ENCODE measurements around the gene SOX15. TPM values are rescaled to one million over a fixed set of nuclear protein-coding genes. Genes with fewer than 3 reads are reported as not detected.
A peak's percentile ranks its signal among the peaks of the same experiment; 100 is the strongest.

The SOX15 gene
- total RNA-seq, 4 donors from 2014 or later: 2.3 to 4.3 TPM; not detected in 2

DNA sequence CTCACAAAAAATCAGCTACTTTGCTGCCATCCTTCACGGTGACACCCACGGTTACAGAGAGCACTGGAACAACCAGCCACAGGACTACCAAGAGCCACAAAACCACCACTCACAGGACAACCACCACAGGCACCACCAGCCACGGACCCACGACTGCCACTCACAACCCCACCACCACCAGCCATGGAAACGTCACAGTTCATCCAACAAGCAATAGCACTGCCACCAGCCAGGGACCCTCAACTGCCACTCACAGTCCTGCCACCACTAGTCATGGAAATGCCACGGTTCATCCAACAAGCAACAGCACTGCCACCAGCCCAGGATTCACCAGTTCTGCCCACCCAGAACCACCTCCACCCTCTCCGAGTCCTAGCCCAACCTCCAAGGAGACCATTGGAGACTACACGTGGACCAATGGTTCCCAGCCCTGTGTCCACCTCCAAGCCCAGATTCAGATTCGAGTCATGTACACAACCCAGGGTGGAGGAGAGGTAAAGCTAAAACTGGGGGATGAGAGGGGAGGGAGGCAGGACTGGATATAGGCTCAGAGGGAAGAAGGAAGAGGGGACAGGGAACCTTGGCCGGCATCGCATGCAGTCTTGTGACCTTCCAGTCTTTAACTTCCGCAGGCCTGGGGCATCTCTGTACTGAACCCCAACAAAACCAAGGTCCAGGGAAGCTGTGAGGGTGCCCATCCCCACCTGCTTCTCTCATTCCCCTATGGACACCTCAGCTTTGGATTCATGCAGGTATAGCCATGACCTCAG, 9.9 kb downstream of the SOX15 start:
- TF ChIP-seq EP300 (IDR thresholded peaks at IDR 0.05; ENCODE audit: low read depth): no peak
- no peak for TF ChIP-seq POLR2AphosphoS5 (IDR thresholded peaks at IDR 0.05)
- TF ChIP-seq POLR2A (IDR thresholded peaks at IDR 0.05): no peak
- TF ChIP-seq, protein P1, sequence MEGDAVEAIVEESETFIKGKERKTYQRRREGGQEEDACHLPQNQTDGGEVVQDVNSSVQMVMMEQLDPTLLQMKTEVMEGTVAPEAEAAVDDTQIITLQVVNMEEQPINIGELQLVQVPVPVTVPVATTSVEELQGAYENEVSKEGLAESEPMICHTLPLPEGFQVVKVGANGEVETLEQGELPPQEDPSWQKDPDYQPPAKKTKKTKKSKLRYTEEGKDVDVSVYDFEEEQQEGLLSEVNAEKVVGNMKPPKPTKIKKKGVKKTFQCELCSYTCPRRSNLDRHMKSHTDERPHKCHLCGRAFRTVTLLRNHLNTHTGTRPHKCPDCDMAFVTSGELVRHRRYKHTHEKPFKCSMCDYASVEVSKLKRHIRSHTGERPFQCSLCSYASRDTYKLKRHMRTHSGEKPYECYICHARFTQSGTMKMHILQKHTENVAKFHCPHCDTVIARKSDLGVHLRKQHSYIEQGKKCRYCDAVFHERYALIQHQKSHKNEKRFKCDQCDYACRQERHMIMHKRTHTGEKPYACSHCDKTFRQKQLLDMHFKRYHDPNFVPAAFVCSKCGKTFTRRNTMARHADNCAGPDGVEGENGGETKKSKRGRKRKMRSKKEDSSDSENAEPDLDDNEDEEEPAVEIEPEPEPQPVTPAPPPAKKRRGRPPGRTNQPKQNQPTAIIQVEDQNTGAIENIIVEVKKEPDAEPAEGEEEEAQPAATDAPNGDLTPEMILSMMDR (IDR thresholded peaks at IDR 0.05): no peak
- Histone ChIP-seq H3K36me3 (peaks cover 0 to 40% (median 20%) of the 10 kb centered on the region in 4 donors), H3K27ac (peak overlapping the region; percentile 89 to 91 (median 90)), H3K27me3 (no peaks in the 10 kb centered on the region), H3K9me3 (no peaks in the 10 kb centered on the region), H3K4me1 (peaks cover 41 to 74% (median 53%) of the 10 kb centered on the region in 4 donors), H3K4me3 (peak overlapping the region in 2 of 4 donors; percentile 1 to 38)
- DNase-seq: no peak
- intact Hi-C loops (cut with DNase I; ENCODE audit: low total_unique reads): loop anchor here (10.0 kb wide), 1 partner anchor 535 kb away; the partner anchor contains the start of gene SLC16A11
- in situ Hi-C loops (cut with MboI; ENCODE audit: low pct_ligation_motif_present in 1 of 4, low pct_unique_long_range_greater_than_20kb in 1 of 4, low sequenced_read_pairs in 3 of 4): no loop called here
- 60 to 62% methylated on average over 1 to 12 of the region's 12 CpGs for WGBS, 2 donors (ENCODE audit: low coverage in 1 of 2)

DNA sequence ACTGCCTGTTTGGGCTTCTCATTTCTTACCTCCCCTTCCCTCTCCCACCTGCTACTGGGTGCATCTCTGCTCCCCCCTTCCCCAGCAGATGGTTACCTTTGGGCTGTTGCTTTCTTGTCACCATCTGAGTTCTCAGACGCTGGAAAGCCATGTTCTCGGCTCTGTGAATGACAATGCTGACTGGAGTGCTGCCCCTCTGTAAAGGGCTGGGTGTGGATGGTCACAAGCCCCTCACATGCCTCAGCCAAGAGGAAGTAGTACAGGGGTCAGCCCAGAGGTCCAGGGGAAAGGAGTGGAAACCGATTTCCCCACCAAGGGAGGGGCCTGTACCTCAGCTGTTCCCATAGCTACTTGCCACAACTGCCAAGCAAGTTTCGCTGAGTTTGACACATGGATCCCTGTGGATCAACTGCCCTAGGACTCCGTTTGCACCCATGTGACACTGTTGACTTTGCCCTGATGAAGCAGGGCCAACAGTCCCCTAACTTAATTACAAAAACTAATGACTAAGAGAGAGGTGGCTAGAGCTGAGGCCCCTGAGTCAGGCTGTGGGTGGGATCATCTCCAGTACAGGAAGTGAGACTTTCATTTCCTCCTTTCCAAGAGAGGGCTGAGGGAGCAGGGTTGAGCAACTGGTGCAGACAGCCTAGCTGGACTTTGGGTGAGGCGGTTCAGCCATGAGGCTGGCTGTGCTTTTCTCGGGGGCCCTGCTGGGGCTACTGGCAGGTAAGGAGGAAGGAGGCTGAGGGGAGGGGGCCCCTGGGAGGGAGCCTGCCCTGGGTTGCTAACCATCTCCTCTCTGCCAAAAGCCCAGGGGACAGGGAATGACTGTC, 10.7 kb downstream of the SOX15 start, which contains the start of gene CD68:
TSS of gene CD68 (plus strand) at position 638 of the 833 bp plus-strand sequence. CDS start at position 678, 40 bp downstream.
- WGBS, 2 donors (ENCODE audit: low coverage in 1 of 2): 0 to 16% methylated on average over 1 to 7 of the region's 7 CpGs
- Histone ChIP-seq H3K27ac (peak within 1 kb of the TSS; percentile 89 to 91 (median 90)), H3K4me1 (peaks cover 41 to 74% (median 54%) of the 10 kb centered on the region in 4 donors), H3K27me3 (no peaks in the 10 kb centered on the region), H3K9me3 (no peaks in the 10 kb centered on the region), H3K36me3 (peaks cover 0 to 46% (median 24%) of the 10 kb centered on the region in 4 donors), H3K4me3 (peak within 1 kb of the TSS in 2 of 4 donors; percentile 1 to 38)
- peak; percentile 85 for DNase-seq
- in situ Hi-C loops (cut with MboI; ENCODE audit: low pct_ligation_motif_present in 1 of 4, low pct_unique_long_range_greater_than_20kb in 1 of 4, low sequenced_read_pairs in 3 of 4): no loop called here
- intact Hi-C loops (cut with DNase I; ENCODE audit: low total_unique reads): no loop called here
- peak; percentile 85 for TF ChIP-seq POLR2A (IDR thresholded peaks at IDR 0.05)
- no peak for TF ChIP-seq EP300 (IDR thresholded peaks at IDR 0.05; ENCODE audit: low read depth)
- TF ChIP-seq POLR2AphosphoS5 (IDR thresholded peaks at IDR 0.05): peak; percentile 60 to 87 (median 85)

DNA sequence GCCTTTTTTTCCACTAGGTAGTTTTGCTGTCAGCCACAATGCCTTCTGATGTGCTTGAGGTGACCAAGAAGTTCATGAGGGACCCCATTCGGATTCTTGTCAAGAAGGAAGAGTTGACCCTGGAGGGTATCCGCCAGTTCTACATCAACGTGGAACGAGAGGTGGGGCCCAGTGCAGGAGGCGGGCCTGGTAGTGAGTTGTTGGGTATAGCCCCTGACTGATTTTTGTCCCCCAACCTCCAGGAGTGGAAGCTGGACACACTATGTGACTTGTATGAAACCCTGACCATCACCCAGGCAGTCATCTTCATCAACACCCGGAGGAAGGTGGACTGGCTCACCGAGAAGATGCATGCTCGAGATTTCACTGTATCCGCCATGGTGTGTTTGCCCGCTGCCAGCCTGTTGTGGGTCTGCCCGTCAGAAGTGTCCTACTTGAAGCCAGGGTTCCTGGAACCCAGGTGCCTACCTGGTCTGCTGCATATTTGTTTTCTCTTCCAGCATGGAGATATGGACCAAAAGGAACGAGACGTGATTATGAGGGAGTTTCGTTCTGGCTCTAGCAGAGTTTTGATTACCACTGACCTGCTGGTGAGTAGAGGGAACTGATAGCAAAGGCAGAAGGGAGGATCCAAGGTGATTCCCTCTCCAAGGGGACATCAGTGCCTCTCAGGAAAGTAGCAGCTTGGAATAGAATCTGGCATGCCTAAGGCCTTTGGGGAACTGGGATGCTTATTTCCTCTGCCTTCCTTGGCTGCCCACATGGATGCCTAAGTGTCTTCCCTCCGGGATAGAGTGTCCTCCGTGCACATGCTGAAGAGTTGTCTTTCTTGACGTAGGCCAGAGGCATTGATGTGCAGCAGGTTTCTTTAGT, 12.3 kb downstream of the SOX15 start:
- peaks cover 35 to 69% (median 48%) of the 10 kb centered on the region in 4 donors for H3K4me1 ChIP-seq
- in situ Hi-C loops (cut with MboI; ENCODE audit: low pct_ligation_motif_present in 1 of 4, low pct_unique_long_range_greater_than_20kb in 1 of 4, low sequenced_read_pairs in 3 of 4): no loop called here
- H3K27me3 ChIP-seq: no peaks in the 10 kb centered on the region
- H3K4me3 ChIP-seq: no peak overlapping the region
- no peak for DNase-seq
- H3K36me3 ChIP-seq: peaks cover 0 to 46% (median 25%) of the 10 kb centered on the region in 4 donors
- H3K9me3 ChIP-seq: no peaks in the 10 kb centered on the region
- TF ChIP-seq POLR2A (IDR thresholded peaks at IDR 0.05) (no peak), POLR2AphosphoS5 (IDR thresholded peaks at IDR 0.05) (peak in 1 of 3 donors; percentile 8), EP300 (IDR thresholded peaks at IDR 0.05; ENCODE audit: low read depth) (no peak)
- TF ChIP-seq, protein P1 (IDR thresholded peaks at IDR 0.05): no peak
- peak overlapping the region; percentile 89 to 91 (median 90) for H3K27ac ChIP-seq
- intact Hi-C loops (cut with DNase I; ENCODE audit: low total_unique reads): no loop called here
- 66 to 79% methylated on average over 3 to 17 of the region's 17 CpGs for WGBS, 2 donors (ENCODE audit: low coverage in 1 of 2)

DNA sequence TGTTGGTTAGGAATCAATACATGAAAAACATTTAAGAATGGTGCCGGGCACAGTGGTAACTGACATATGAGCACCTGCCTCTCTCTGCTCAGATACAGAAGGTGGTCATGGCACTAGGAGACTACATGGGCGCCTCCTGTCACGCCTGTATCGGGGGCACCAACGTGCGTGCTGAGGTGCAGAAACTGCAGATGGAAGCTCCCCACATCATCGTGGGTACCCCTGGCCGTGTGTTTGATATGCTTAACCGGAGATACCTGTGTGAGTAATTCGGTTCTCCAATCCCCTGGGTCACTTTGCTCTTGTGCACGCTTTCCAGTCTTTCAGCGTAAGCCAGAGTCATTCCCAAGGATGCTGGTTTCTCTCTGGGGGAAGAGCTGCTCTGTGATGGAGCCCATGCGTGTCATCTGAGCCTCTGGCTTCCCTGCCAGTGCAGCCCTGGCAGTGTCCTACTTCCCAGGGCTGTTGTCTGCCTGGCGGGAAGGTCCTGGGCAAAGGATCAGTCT, 13.4 kb downstream of the SOX15 start:
- WGBS, 2 donors (ENCODE audit: low coverage in 1 of 2): 81% methylated on average over 14 of the region's 14 CpGs; no CpG with 5 or more reads in 1 of the 2 donors
- Histone ChIP-seq H3K27ac (no peak overlapping the region), H3K4me1 (peaks cover 35 to 68% (median 41%) of the 10 kb centered on the region in 4 donors), H3K36me3 (peaks cover 0 to 46% (median 25%) of the 10 kb centered on the region in 4 donors), H3K9me3 (no peaks in the 10 kb centered on the region), H3K4me3 (no peak overlapping the region), H3K27me3 (no peaks in the 10 kb centered on the region)
- intact Hi-C loops (cut with DNase I; ENCODE audit: low total_unique reads) (no loop called here), in situ Hi-C loops (cut with MboI; ENCODE audit: low pct_ligation_motif_present in 1 of 4, low pct_unique_long_range_greater_than_20kb in 1 of 4, low sequenced_read_pairs in 3 of 4) (no loop called here)
- TF ChIP-seq POLR2A (IDR thresholded peaks at IDR 0.05) (no peak), POLR2AphosphoS5 (IDR thresholded peaks at IDR 0.05) (peak in 1 of 3 donors; percentile 45)
- TF ChIP-seq, protein P1 (IDR thresholded peaks at IDR 0.05): no peak
- no peak for DNase-seq
